GM23338 (cell line): ENCODE data around the gene HDC. TPM values are rescaled to one million over a fixed set of nuclear protein-coding genes. Genes with fewer than 3 reads are reported as not detected.

ENCODE experiments used
- ATAC-seq: fragments of 200-7000 bp; cut with Tn5 transposase; 3 replicates; pipeline ENCODE4 v1.9.1; 2020
- DNase-seq: peaks from one replicate; pipeline ENCODE4 v3.0.0-alpha.2; 2015; ENCODE audit warnings: low spot score
- H2AFZ ChIP-seq: fragments of 200-600 bp; sonication (generic); 2 replicates; pipeline ENCODE4 v1.8.0; 2016; ENCODE audit warnings: antibody characterized with exemption, mild to moderate bottlenecking, moderate library complexity
- H3F3A ChIP-seq: fragments of 200-600 bp; sonication (generic); replicated peaks from 2 replicates; pipeline ENCODE4 v1.8.0; 2017; ENCODE audit warnings: antibody characterized with exemption, mixed run types, low read depth
- H3K27ac ChIP-seq: fragments of 200-600 bp; sonication (generic); 2 replicates; pipeline ENCODE4 v1.6.1; 2016; ENCODE audit warnings: low read depth
- H3K27me3 ChIP-seq: fragments of 200-600 bp; sonication (generic); 2 replicates; pipeline ENCODE4 v1.8.0; 2016; ENCODE audit warnings: mild to moderate bottlenecking, mixed run types, moderate library complexity; ENCODE audit not compliant: insufficient read depth
- H3K36me3 ChIP-seq: fragments of 200-600 bp; sonication (generic); 2 replicates; pipeline ENCODE4 v1.8.0; 2016; ENCODE audit warnings: mild to moderate bottlenecking; ENCODE audit not compliant: insufficient read depth
- H3K4me1 ChIP-seq: fragments of 200-600 bp; sonication (generic); 2 replicates; pipeline ENCODE4 v1.8.0; 2016; ENCODE audit warnings: mild to moderate bottlenecking, moderate library complexity; ENCODE audit not compliant: insufficient read depth
- H3K4me2 ChIP-seq: fragments of 200-600 bp; sonication (generic); 2 replicates; pipeline ENCODE4 v1.7.1; 2017; ENCODE audit warnings: mixed run types
- H3K4me3 ChIP-seq: fragments of 200-600 bp; sonication (generic); 2 replicates; pipeline ENCODE4 v1.6.1; 2016; ENCODE audit warnings: mixed run types
- H3K79me2 ChIP-seq: fragments of 200-600 bp; sonication (generic); replicated peaks from 2 replicates; pipeline ENCODE4 v1.8.0; 2017; ENCODE audit warnings: mild to moderate bottlenecking; ENCODE audit not compliant: insufficient read depth
- H3K9me2 ChIP-seq: fragments of 200-600 bp; sonication (generic); 2 replicates; pipeline ENCODE4 v1.8.0; 2017; ENCODE audit not compliant: insufficient read depth
- H4K20me1 ChIP-seq: fragments of 200-600 bp; sonication (generic); replicated peaks from 2 replicates; pipeline ENCODE4 v1.8.0; 2017; ENCODE audit warnings: mild to moderate bottlenecking; ENCODE audit not compliant: insufficient read depth
- H3K27ac Mint-ChIP-seq: 2 replicates; pipeline ENCODE4 v1.8.0; 2020; ENCODE audit warnings: inconsistent platforms, mild to moderate bottlenecking, moderate library complexity, mixed read lengths
- H3K27me3 Mint-ChIP-seq: 3 replicates; pipeline ENCODE4 v1.8.0; 2022; ENCODE audit warnings: low read depth, mild to moderate bottlenecking, moderate library complexity, mixed read lengths, inconsistent platforms; ENCODE audit not compliant: insufficient read depth, poor library complexity
- H3K36me3 Mint-ChIP-seq: 3 replicates; pipeline ENCODE4 v1.8.0; 2021; ENCODE audit warnings: low read depth, mild to moderate bottlenecking, inconsistent platforms, moderate library complexity, mixed read lengths
- H3K4me1 Mint-ChIP-seq: 3 replicates; pipeline ENCODE4 v1.8.0; 2020; ENCODE audit warnings: mild to moderate bottlenecking, inconsistent platforms, mixed read lengths
- H3K4me3 Mint-ChIP-seq: 3 replicates; pipeline ENCODE4 v1.8.0; 2021; ENCODE audit warnings: moderate library complexity, mild to moderate bottlenecking, inconsistent platforms, mixed read lengths
- H3K9me3 Mint-ChIP-seq: 3 replicates; pipeline ENCODE4 v1.8.0; 2020; ENCODE audit warnings: moderate library complexity, mild to moderate bottlenecking, inconsistent platforms, mixed read lengths
- CREB1 ChIP-seq: fragments of 250-450 bp; sonication (Bioruptor Pico); IDR thresholded peaks from 2 replicates; pipeline ENCODE4 v1.5.0; 2020; ENCODE audit warnings: low read depth, mild to moderate bottlenecking, moderate library complexity
- EZH2 ChIP-seq: fragments of 200-600 bp; sonication (generic); IDR thresholded peaks from one replicate; pipeline ENCODE4 v1.8.0; 2017; ENCODE audit warnings: antibody characterized with exemption, mild to moderate bottlenecking, low read depth; ENCODE audit not compliant: unreplicated experiment
- EZH2phosphoT487 ChIP-seq: fragments of 200-600 bp; sonication (generic); IDR thresholded peaks from one replicate; pipeline ENCODE4 v1.8.1; 2018; ENCODE audit warnings: antibody characterized with exemption; ENCODE audit not compliant: unreplicated experiment
- JUNB ChIP-seq: IDR thresholded peaks from one replicate; pipeline ENCODE4 v1.6.1; 2016; ENCODE audit warnings: antibody characterized with exemption; ENCODE audit not compliant: unreplicated experiment
- NANOG ChIP-seq: IDR thresholded peaks from 2 replicates; pipeline ENCODE4 v1.6.1; 2016; ENCODE audit warnings: antibody characterized with exemption, borderline replicate concordance
- POLR2AphosphoS5 ChIP-seq: IDR thresholded peaks from 2 replicates; pipeline ENCODE4 v1.6.1; 2016; ENCODE audit warnings: antibody characterized with exemption, low read depth
- ZNF114 ChIP-seq: fragments of 250-450 bp; sonication (Bioruptor Pico); IDR thresholded peaks from 2 replicates; pipeline ENCODE4 v1.5.0; 2020; ENCODE audit warnings: mild to moderate bottlenecking, moderate library complexity
- ZNF331 ChIP-seq: fragments of 250-450 bp; sonication (Bioruptor Pico); IDR thresholded peaks from 2 replicates; pipeline ENCODE4 v1.5.0; 2020; ENCODE audit warnings: low read depth, mild to moderate bottlenecking, moderate library complexity
- polyA plus RNA-seq: library from polyadenylated mRNA; unstranded; fragments of >200 nt; fragmentation: Nextera tagmentation; extraction: Ambion mirVana; gene quantifications from 2 replicates; pipeline ENCODE4 v1.2.1, GENCODE V29; 2016
- total RNA-seq: library from RNA; depleted of rRNA; stranded (reverse); fragments of >200 nt; shearing (Covaris generic); gene quantifications from 2 replicates; pipeline ENCODE4 v1.2.3, GENCODE V29; 2014
- TF ChIP-seq, protein P1 (sequence below): IDR thresholded peaks from 2 replicates; pipeline ENCODE4 v1.6.1; 2016; ENCODE audit warnings: antibody characterized with exemption
- TF ChIP-seq, protein P2 (sequence below): IDR thresholded peaks from one replicate; pipeline ENCODE4 v1.6.1; 2018; ENCODE audit warnings: antibody characterized with exemption; ENCODE audit not compliant: unreplicated experiment
- TF ChIP-seq, protein P3 (sequence below): fragments of 250-450 bp; sonication (Bioruptor Pico); IDR thresholded peaks from 2 replicates; pipeline ENCODE4 v1.5.0; 2020; ENCODE audit warnings: mild to moderate bottlenecking, moderate library complexity

HDC gene
- total and polyA plus RNA-seq, 2 experiments from 2014 or later = not detected

DNA sequence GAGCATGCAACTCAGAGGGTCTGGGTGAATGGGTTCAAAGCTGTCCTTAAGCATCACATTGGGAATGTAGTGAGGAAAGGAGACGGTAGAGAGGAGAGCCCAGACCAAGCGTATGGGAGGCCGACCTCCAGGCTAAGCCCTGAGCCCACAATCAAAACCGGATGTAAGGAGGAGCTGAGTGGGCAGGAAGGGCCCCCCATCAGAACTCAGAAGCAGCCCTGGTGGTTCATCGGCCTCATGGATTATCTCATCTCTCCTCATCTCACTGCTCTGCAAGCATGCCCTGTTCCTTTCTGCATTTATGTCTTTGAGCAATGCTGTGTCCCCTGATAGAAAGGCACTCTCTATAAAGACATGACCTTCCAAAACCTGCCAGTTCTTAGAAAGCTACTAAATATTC, 6.2 kb downstream of the HDC start:
- Mint-ChIP-seq H3K36me3 (no peaks in the 10 kb centered on the region), H3K4me3 (no peak overlapping the region), H3K4me1 (no peaks in the 10 kb centered on the region), H3K27ac (no peak overlapping the region), H3K27me3 (peaks cover 2% of the 10 kb centered on the region), H3K9me3 (no peaks in the 10 kb centered on the region)
- Histone ChIP-seq H3K4me3 (no peak overlapping the region), H3K27ac (no peak overlapping the region), H3K4me1 (no peaks in the 10 kb centered on the region), H3K79me2 (no peaks in the 10 kb centered on the region), H3K4me2 (no peak overlapping the region), H3K9me2 (0 out of 2 replicates have a peak, but pooled peaks cover 7% of the 10 kb centered on the region), H3K27me3 (no peaks in the 10 kb centered on the region), H3K36me3 (no peaks in the 10 kb centered on the region), H3F3A (no peaks in the 10 kb centered on the region), H2AFZ (no peak overlapping the region), H4K20me1 (no peaks in the 10 kb centered on the region)
- DNase-seq (no peak), ATAC-seq (no peak)
- TF ChIP-seq NANOG (no peak), EZH2 (no peak), CREB1 (CRISPR knock-in tag) (no peak), ZNF331 (CRISPR knock-in tag) (no peak), POLR2AphosphoS5 (no peak), ZNF114 (no peak)
- TF ChIP-seq, protein P1, sequence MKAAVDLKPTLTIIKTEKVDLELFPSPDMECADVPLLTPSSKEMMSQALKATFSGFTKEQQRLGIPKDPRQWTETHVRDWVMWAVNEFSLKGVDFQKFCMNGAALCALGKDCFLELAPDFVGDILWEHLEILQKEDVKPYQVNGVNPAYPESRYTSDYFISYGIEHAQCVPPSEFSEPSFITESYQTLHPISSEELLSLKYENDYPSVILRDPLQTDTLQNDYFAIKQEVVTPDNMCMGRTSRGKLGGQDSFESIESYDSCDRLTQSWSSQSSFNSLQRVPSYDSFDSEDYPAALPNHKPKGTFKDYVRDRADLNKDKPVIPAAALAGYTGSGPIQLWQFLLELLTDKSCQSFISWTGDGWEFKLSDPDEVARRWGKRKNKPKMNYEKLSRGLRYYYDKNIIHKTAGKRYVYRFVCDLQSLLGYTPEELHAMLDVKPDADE = no peak
- TF ChIP-seq, protein P2, sequence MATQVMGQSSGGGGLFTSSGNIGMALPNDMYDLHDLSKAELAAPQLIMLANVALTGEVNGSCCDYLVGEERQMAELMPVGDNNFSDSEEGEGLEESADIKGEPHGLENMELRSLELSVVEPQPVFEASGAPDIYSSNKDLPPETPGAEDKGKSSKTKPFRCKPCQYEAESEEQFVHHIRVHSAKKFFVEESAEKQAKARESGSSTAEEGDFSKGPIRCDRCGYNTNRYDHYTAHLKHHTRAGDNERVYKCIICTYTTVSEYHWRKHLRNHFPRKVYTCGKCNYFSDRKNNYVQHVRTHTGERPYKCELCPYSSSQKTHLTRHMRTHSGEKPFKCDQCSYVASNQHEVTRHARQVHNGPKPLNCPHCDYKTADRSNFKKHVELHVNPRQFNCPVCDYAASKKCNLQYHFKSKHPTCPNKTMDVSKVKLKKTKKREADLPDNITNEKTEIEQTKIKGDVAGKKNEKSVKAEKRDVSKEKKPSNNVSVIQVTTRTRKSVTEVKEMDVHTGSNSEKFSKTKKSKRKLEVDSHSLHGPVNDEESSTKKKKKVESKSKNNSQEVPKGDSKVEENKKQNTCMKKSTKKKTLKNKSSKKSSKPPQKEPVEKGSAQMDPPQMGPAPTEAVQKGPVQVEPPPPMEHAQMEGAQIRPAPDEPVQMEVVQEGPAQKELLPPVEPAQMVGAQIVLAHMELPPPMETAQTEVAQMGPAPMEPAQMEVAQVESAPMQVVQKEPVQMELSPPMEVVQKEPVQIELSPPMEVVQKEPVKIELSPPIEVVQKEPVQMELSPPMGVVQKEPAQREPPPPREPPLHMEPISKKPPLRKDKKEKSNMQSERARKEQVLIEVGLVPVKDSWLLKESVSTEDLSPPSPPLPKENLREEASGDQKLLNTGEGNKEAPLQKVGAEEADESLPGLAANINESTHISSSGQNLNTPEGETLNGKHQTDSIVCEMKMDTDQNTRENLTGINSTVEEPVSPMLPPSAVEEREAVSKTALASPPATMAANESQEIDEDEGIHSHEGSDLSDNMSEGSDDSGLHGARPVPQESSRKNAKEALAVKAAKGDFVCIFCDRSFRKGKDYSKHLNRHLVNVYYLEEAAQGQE = no peak

DNA sequence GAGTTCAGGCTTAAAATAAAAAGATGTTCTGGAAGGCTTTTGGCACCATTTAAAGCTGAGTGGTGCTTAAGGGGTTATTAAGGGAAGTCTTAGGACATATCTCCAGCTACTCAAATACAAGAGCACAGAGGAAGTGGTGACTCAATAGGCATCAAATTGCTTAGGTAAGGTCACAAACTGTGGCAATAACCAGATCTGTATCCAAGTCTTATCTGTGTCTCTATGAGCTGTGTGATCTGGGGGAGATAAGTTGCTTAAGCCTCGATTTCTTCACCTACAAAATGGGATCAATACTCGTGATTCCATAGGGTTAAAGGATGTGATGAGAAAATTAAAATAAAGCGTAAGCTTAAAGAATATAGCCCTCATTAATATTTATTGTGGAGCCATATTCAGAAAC, 7.6 kb downstream of the HDC start:
- Histone ChIP-seq H3K4me2 (no peak overlapping the region), H3K9me2 (0 out of 2 replicates have a peak, but pooled peaks cover 7% of the 10 kb centered on the region), H2AFZ (no peak overlapping the region), H3K4me1 (no peaks in the 10 kb centered on the region), H3K79me2 (no peaks in the 10 kb centered on the region), H3K36me3 (no peaks in the 10 kb centered on the region), H4K20me1 (no peaks in the 10 kb centered on the region), H3K4me3 (no peak overlapping the region), H3F3A (no peaks in the 10 kb centered on the region), H3K27ac (no peak overlapping the region), H3K27me3 (no peaks in the 10 kb centered on the region)
- TF ChIP-seq, protein P3, sequence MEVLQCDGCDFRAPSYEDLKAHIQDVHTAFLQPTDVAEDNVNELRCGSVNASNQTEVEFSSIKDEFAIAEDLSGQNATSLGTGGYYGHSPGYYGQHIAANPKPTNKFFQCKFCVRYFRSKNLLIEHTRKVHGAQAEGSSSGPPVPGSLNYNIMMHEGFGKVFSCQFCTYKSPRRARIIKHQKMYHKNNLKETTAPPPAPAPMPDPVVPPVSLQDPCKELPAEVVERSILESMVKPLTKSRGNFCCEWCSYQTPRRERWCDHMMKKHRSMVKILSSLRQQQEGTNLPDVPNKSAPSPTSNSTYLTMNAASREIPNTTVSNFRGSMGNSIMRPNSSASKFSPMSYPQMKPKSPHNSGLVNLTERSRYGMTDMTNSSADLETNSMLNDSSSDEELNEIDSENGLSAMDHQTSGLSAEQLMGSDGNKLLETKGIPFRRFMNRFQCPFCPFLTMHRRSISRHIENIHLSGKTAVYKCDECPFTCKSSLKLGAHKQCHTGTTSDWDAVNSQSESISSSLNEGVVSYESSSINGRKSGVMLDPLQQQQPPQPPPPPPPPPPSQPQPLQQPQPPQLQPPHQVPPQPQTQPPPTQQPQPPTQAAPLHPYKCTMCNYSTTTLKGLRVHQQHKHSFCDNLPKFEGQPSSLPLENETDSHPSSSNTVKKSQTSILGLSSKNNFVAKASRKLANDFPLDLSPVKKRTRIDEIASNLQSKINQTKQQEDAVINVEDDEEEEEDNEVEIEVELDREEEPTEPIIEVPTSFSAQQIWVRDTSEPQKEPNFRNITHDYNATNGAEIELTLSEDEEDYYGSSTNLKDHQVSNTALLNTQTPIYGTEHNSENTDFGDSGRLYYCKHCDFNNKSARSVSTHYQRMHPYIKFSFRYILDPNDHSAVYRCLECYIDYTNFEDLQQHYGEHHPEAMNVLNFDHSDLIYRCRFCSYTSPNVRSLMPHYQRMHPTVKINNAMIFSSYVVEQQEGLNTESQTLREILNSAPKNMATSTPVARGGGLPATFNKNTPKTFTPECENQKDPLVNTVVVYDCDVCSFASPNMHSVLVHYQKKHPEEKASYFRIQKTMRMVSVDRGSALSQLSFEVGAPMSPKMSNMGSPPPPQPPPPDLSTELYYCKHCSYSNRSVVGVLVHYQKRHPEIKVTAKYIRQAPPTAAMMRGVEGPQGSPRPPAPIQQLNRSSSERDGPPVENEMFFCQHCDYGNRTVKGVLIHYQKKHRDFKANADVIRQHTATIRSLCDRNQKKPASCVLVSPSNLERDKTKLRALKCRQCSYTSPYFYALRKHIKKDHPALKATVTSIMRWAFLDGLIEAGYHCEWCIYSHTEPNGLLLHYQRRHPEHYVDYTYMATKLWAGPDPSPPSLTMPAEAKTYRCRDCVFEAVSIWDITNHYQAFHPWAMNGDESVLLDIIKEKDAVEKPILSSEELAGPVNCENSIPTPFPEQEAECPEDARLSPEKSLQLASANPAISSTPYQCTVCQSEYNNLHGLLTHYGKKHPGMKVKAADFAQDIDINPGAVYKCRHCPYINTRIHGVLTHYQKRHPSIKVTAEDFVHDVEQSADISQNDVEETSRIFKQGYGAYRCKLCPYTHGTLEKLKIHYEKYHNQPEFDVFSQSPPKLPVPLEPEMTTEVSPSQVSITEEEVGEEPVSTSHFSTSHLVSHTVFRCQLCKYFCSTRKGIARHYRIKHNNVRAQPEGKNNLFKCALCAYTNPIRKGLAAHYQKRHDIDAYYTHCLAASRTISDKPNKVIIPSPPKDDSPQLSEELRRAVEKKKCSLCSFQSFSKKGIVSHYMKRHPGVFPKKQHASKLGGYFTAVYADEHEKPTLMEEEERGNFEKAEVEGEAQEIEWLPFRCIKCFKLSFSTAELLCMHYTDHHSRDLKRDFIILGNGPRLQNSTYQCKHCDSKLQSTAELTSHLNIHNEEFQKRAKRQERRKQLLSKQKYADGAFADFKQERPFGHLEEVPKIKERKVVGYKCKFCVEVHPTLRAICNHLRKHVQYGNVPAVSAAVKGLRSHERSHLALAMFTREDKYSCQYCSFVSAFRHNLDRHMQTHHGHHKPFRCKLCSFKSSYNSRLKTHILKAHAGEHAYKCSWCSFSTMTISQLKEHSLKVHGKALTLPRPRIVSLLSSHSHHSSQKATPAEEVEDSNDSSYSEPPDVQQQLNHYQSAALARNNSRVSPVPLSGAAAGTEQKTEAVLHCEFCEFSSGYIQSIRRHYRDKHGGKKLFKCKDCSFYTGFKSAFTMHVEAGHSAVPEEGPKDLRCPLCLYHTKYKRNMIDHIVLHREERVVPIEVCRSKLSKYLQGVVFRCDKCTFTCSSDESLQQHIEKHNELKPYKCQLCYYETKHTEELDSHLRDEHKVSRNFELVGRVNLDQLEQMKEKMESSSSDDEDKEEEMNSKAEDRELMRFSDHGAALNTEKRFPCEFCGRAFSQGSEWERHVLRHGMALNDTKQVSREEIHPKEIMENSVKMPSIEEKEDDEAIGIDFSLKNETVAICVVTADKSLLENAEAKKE (CRISPR knock-in tag) = no peak
- TF ChIP-seq NANOG (no peak), JUNB (no peak), EZH2phosphoT487 (no peak), POLR2AphosphoS5 (no peak)
- ATAC-seq = no peak
- Mint-ChIP-seq H3K9me3 (no peaks in the 10 kb centered on the region), H3K4me3 (no peak overlapping the region), H3K27ac (no peak overlapping the region), H3K36me3 (no peaks in the 10 kb centered on the region), H3K4me1 (no peaks in the 10 kb centered on the region), H3K27me3 (no peaks in the 10 kb centered on the region)
- DNase-seq = no peak
